ENCODE measurements around the gene SNIP1.

DNA sequence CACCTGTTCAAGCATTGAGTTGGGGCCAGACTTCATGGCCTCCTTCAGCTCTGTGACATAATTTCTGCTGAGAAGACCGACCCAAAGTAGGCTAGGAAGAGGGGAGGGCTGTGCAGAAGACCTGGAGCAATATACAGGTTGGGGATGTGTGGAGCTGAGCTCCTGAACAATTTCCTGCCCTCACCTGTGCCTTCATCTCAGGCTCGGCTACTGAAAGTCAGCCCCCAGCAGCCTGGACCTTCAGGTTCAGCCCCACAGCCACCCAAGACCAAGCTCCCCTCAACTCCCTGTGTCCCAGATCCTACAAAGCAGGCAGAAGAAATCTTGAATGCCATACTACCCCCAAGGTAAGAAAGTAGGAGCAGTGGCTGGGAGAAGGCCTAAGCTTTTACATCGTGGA, 3.3 kb upstream of the SNIP1 start:
- TF ChIP-seq POLR2AphosphoS5 (IDR thresholded peaks at IDR 0.05): no peak
- TF ChIP-seq, protein P1, sequence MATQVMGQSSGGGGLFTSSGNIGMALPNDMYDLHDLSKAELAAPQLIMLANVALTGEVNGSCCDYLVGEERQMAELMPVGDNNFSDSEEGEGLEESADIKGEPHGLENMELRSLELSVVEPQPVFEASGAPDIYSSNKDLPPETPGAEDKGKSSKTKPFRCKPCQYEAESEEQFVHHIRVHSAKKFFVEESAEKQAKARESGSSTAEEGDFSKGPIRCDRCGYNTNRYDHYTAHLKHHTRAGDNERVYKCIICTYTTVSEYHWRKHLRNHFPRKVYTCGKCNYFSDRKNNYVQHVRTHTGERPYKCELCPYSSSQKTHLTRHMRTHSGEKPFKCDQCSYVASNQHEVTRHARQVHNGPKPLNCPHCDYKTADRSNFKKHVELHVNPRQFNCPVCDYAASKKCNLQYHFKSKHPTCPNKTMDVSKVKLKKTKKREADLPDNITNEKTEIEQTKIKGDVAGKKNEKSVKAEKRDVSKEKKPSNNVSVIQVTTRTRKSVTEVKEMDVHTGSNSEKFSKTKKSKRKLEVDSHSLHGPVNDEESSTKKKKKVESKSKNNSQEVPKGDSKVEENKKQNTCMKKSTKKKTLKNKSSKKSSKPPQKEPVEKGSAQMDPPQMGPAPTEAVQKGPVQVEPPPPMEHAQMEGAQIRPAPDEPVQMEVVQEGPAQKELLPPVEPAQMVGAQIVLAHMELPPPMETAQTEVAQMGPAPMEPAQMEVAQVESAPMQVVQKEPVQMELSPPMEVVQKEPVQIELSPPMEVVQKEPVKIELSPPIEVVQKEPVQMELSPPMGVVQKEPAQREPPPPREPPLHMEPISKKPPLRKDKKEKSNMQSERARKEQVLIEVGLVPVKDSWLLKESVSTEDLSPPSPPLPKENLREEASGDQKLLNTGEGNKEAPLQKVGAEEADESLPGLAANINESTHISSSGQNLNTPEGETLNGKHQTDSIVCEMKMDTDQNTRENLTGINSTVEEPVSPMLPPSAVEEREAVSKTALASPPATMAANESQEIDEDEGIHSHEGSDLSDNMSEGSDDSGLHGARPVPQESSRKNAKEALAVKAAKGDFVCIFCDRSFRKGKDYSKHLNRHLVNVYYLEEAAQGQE (IDR thresholded peaks at IDR 0.05; ENCODE audit: borderline replicate concordance): no peak
- TF ChIP-seq, protein P2, sequence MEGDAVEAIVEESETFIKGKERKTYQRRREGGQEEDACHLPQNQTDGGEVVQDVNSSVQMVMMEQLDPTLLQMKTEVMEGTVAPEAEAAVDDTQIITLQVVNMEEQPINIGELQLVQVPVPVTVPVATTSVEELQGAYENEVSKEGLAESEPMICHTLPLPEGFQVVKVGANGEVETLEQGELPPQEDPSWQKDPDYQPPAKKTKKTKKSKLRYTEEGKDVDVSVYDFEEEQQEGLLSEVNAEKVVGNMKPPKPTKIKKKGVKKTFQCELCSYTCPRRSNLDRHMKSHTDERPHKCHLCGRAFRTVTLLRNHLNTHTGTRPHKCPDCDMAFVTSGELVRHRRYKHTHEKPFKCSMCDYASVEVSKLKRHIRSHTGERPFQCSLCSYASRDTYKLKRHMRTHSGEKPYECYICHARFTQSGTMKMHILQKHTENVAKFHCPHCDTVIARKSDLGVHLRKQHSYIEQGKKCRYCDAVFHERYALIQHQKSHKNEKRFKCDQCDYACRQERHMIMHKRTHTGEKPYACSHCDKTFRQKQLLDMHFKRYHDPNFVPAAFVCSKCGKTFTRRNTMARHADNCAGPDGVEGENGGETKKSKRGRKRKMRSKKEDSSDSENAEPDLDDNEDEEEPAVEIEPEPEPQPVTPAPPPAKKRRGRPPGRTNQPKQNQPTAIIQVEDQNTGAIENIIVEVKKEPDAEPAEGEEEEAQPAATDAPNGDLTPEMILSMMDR (IDR thresholded peaks at IDR 0.05; ENCODE audit: poor library complexity, severe bottlenecking): no peak
- TF ChIP-seq MXI1 (conservative IDR thresholded peaks at IDR 0.05; ENCODE audit: poor library complexity, severe bottlenecking): no peak
- TF ChIP-seq SMC3 (conservative IDR thresholded peaks at IDR 0.05; ENCODE audit: poor library complexity): no peak
- no peak for TF ChIP-seq RAD21 (conservative IDR thresholded peaks at IDR 0.05)
- no peak for TF ChIP-seq EZH2 (IDR thresholded peaks at IDR 0.05; ENCODE audit: borderline replicate concordance, insufficient read depth, low read length, poor library complexity, severe bottlenecking)
- TF ChIP-seq TAF1 (IDR thresholded peaks at IDR 0.05; ENCODE audit: low read depth): no peak
- TF ChIP-seq EP300 (conservative IDR thresholded peaks at IDR 0.05; ENCODE audit: poor library complexity, severe bottlenecking): no peak

Data from neural cell (in vitro differentiated cells).